Panc1 (cell line): ENCODE data around the gene GAD1.

Experiments
- CTCF ChIP-seq: fragments of 450-650 bp; IDR thresholded peaks from 2 replicates; pipeline ENCODE4 v1.5.1; 2017; ENCODE audit warnings: mild to moderate bottlenecking
- POLR2AphosphoS5 ChIP-seq: IDR thresholded peaks from 2 replicates; pipeline ENCODE4 v1.6.1; 2012; ENCODE audit warnings: mild to moderate bottlenecking, low read depth, low read length, moderate library complexity
- SIN3A ChIP-seq: IDR thresholded peaks from 2 replicates; pipeline ENCODE4 v1.6.1; 2012; ENCODE audit warnings: low read depth, mild to moderate bottlenecking, low read length, moderate library complexity, borderline replicate concordance; ENCODE audit not compliant: insufficient read depth
- TCF7L2 ChIP-seq: IDR thresholded peaks from 2 replicates; pipeline ENCODE4 v1.6.1; 2011; ENCODE audit warnings: mild to moderate bottlenecking, low read depth, low read length, inconsistent platforms
- TF ChIP-seq, protein P1 (sequence below), 2 experiments: IDR thresholded peaks; 2 replicates each; pipeline ENCODE4 v1.6.1; 2011 to 2012; ENCODE audit warnings: low read depth in 2 of 2, control low read depth in 1 of 2, low read length in 1 of 2, mild to moderate bottlenecking in 1 of 2, moderate library complexity in 1 of 2; ENCODE audit not compliant: insufficient read depth in 1 of 2

DNA sequence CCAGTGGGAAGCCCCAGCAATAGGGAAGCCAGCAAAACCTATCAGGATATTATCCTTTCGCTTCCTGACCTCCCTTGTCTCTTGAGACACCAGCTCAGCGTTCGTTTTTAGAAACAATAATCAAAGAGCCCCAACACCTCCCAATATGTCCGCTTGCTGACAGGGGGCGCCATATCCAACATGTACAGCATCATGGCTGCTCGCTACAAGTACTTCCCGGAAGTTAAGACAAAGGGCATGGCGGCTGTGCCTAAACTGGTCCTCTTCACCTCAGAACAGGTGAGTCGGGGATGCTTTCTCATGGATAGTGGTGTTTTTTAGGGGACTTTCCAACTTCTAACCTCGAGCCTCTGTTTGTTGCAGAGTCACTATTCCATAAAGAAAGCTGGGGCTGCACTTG lies 28.7 kb downstream of the GAD1 start:
- TF ChIP-seq CTCF (peak; percentile 66), POLR2AphosphoS5 (no peak), TCF7L2 (no peak), SIN3A (no peak)
- TF ChIP-seq, protein P1, sequence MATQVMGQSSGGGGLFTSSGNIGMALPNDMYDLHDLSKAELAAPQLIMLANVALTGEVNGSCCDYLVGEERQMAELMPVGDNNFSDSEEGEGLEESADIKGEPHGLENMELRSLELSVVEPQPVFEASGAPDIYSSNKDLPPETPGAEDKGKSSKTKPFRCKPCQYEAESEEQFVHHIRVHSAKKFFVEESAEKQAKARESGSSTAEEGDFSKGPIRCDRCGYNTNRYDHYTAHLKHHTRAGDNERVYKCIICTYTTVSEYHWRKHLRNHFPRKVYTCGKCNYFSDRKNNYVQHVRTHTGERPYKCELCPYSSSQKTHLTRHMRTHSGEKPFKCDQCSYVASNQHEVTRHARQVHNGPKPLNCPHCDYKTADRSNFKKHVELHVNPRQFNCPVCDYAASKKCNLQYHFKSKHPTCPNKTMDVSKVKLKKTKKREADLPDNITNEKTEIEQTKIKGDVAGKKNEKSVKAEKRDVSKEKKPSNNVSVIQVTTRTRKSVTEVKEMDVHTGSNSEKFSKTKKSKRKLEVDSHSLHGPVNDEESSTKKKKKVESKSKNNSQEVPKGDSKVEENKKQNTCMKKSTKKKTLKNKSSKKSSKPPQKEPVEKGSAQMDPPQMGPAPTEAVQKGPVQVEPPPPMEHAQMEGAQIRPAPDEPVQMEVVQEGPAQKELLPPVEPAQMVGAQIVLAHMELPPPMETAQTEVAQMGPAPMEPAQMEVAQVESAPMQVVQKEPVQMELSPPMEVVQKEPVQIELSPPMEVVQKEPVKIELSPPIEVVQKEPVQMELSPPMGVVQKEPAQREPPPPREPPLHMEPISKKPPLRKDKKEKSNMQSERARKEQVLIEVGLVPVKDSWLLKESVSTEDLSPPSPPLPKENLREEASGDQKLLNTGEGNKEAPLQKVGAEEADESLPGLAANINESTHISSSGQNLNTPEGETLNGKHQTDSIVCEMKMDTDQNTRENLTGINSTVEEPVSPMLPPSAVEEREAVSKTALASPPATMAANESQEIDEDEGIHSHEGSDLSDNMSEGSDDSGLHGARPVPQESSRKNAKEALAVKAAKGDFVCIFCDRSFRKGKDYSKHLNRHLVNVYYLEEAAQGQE (IDR thresholded peaks at IDR 0.05; ENCODE audit: insufficient read depth in 1 of 2, low read depth in 2 of 2, low read length in 1 of 2), result no peak
